AG09319 (cell line): Measurements from ENCODE around the gene MBNL2.

ENCODE experiments used
- DNase-seq: peaks from one replicate; pipeline ENCODE4 v3.0.0-alpha.2; 2010; ENCODE audit warnings: low read depth; ENCODE audit errors: extremely low read depth
- CTCF ChIP-seq: IDR thresholded peaks from 2 replicates; pipeline ENCODE4 v1.5.1; 2011; ENCODE audit warnings: low read depth, mild to moderate bottlenecking, inconsistent platforms, low read length, moderate library complexity

The MBNL2 gene

GRCh38 chr13:97359181-97360057 is 137.3 kb downstream of the MBNL2 start:
- TF ChIP-seq CTCF = peak; percentile 87
- no peak for DNase-seq

GRCh38 chr13:97360610-97361009 is 138.5 kb downstream of the MBNL2 start:
- TF ChIP-seq CTCF = no peak
- DNase-seq = no peak

GRCh38 chr13:97364031-97364430 is 141.9 kb downstream of the MBNL2 start:
- DNase-seq = no peak
- TF ChIP-seq CTCF = no peak

GRCh38 chr13:97364827-97365226 is 142.7 kb downstream of the MBNL2 start:
- no peak for DNase-seq
- no peak for TF ChIP-seq CTCF

GRCh38 chr13:97366172-97366688 is 144.1 kb downstream of the MBNL2 start:
- DNase-seq = no peak
- no peak; the same call in 1 of the 2 replicates for TF ChIP-seq CTCF

- TF ChIP-seq CTCF = no peak
- peak; percentile 36 for DNase-seq
Observed at GRCh38 chr13:97367016-97367822, 145.1 kb downstream of the MBNL2 start.
